Globus pallidus (tissue), 1 donor: ENCODE results near the gene GFRAL.
"Not testable (repeated sequence)": the region's sequence is repeated elsewhere in the genome, so short reads cannot be mapped to it uniquely, and the experiment has no call there.

ENCODE experiments used
- DNase-seq: peaks from one replicate; pipeline ENCODE4 v3.0.0-alpha.2; 2015; ENCODE audit warnings: low spot score

The GFRAL gene, protein sequence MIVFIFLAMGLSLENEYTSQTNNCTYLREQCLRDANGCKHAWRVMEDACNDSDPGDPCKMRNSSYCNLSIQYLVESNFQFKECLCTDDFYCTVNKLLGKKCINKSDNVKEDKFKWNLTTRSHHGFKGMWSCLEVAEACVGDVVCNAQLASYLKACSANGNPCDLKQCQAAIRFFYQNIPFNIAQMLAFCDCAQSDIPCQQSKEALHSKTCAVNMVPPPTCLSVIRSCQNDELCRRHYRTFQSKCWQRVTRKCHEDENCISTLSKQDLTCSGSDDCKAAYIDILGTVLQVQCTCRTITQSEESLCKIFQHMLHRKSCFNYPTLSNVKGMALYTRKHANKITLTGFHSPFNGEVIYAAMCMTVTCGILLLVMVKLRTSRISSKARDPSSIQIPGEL

DNA sequence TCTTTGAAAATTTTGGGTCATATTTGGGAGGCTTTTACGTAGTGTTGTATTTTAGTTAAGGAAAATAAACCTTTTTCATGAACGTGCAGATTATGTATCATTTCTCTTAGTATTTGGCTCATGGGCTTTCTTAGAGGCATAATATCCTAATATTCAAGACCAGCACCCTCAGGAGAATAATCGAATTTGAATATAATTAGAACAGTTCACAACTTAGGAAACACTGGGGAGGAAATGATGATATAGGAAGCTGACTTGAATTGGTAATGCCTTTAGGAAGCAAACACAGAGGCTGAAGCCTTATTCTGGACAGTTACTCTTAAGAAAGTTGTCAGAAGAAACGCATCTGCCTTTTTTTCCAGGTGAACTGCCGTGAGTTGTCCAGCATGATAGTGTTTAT lies at the start of gene GFRAL:
TSS of gene GFRAL (plus strand) at position 301 of the 400 bp plus-strand sequence. CDS start at position 387, 86 bp downstream.
- DNase-seq: no peak

DNA sequence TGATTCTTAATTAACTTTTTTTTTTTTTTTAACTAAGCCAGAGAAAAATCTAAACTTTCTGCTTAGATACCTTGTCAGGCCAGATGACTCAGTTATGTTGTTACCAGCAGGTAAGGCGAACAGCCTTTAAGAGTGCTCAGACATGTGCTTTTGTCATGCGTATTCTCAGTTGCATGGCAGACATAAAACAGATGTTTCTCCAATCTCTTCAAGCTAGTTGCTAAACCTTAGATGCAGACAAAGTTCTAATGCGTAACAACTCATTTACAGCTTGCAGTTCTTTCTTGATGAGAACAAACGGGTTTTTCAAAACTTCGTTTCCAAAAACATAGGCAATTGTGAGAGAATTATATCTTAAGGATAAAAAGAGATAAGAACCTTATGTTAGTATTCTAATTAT lies 49.6 kb upstream of the GFRAL start:
- DNase-seq: no peak

DNA sequence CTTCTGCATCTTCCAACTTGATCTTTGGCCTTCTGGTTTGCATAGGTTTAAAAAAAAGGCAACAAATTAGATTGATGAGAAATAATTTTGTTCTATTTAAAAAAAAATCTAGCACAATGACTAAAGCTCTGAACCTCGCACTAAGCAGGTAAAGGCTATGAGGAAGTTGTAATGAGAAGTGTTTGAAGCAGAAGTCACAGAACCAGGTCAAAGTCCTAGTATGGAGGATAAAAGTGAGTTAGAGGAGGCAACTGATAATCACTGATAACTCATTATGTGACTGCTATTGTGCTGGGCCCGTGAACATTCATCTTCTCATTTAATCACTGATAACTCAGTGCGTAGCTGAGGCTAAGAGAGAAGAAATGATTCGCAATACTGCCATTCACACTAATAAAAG lies 46.1 kb upstream of the GFRAL start:
- DNase-seq: no peak

DNA sequence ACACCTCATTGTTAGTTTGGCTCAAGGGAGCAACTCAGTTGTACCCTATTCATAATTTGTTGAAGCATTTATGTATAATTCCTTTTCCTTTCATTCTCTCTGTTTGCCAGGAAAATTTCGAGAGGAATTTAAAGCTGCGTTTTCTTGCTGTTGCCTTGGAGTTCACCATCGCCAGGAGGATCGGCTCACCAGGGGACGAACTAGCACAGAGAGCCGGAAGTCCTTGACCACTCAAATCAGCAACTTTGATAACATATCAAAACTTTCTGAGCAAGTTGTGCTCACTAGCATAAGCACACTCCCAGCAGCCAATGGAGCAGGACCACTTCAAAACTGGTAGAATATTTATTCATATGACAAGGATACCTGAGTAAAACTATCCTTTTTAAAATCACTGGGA lies 45.2 kb upstream of the GFRAL start:
- DNase-seq: no peak

DNA sequence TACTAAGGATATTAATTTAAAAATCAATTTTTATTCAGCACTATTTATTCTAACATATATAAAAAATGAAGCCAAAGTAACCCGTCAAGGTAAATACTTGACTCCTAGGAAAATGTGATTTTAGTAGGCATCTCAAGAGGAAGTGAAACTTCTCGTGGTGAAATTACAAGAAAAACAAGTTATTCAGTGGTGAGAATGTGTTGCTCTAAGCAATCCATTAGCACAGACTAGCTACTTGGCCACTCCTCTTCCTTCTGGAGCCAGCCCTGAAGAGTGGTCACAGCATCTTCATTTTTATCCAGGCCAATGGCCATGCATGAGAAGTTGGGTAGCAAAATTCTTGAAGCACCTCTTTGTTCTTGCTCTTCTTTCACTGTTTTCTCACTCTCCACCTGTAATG lies 40.4 kb upstream of the GFRAL start:
- DNase-seq: no peak

DNA sequence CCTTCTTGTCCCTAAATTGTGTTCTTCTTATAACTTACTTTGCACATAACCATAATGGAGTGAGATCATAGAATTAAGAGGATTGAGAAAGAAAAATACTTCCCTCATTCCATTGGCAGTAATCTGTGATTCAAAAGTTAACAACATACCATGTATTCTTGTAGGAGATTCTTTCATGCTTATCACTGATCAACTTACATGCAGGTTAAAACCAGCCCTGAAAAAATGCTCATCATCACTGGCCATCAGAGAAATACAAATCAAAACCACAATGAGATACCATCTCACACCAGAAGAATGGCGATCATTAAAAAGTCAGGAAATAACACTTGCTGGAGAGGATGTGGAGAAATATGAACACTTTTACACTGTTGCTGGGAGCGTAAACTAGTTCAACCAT lies 36.5 kb upstream of the GFRAL start:
- no peak for DNase-seq

DNA sequence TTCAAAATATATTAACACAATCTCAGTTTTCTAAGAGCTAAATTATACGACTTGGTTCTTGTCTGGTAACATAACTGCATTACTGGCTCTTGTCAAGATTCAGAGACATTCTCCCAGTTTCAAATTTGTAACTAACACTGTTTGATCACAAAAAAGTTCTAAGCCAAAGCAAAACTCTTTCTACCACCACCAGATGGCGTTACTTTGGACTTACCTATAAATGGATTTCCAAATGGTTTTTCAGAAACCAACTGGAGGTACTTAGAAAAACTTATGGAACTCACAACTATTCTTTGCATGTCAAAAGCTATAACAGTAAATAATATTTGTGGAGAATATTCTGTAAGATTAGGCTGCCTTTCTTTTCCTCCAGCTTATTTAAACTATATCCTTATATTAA lies 34.2 kb upstream of the GFRAL start:
- no peak for DNase-seq

DNA sequence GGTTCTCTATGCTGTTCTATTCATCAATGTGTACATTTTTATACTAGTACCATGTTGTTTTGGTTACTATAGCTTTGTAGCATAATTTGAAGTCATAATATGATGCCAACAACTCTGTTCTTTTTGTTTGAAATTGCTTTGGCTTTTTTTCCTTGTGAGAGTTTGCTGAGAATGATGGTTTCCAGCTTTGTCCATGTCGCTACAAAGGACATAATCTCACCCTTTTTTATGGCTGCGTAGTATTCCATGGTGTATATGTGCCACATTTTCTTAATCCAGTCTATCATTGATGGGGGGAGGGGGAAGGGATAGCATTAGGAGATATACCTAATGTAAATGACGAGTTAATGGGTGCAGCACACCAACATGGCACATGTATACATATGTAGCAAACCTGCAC lies 30.1 kb upstream of the GFRAL start:
- not testable (repeated sequence) for DNase-seq

DNA sequence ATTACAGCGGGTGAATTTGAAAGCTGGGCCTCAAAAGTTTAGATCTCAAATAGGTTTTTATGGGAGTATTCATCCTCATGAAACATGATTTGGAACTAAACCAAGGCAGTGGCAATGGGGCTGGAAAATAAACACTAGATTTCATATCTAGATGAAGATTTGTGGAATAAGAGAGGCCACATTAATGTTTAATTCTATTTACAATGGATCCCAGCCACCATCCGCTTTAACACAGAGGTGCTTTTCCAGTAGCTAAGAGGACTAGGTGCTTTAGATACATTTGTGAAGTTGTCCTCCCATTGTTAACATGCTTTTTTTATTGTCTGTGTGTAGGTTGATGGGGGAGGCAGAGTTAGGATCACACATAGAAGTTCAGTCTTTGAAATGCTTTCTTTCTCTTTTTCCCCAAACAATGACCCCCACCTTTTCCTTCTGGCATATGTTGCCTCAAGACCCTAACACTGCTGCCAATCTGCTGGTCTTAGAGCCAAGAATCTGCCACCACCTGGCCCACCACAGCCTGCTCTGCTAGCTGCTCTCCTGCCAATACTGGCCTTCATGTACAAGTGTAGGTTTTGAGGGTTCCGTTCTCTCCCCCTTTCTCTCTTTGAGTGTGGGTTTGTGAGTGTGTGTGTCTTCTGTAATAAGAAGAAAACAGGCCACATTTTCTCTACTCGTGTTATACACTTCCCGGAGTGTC lies 27.8 kb upstream of the GFRAL start:
- no peak for DNase-seq

DNA sequence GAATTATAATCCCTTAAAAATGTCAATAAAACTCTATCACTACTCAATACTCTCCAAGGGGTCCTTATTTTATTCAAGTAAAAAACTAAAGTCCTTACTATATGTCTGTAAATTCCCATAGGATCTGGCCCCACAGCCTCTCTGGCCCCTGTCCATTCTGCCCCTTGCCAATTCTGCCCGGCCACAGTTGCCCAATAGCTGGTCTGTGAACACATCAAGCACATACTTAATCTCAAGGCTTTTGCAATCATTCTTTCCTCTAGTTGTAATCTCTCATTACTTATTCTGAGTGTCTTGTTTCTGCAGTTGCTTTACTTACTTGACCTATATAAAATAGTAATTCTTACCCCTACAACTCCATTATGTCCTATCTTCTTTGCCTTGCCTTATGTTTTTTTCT lies 22.5 kb upstream of the GFRAL start:
- DNase-seq: no peak

DNA sequence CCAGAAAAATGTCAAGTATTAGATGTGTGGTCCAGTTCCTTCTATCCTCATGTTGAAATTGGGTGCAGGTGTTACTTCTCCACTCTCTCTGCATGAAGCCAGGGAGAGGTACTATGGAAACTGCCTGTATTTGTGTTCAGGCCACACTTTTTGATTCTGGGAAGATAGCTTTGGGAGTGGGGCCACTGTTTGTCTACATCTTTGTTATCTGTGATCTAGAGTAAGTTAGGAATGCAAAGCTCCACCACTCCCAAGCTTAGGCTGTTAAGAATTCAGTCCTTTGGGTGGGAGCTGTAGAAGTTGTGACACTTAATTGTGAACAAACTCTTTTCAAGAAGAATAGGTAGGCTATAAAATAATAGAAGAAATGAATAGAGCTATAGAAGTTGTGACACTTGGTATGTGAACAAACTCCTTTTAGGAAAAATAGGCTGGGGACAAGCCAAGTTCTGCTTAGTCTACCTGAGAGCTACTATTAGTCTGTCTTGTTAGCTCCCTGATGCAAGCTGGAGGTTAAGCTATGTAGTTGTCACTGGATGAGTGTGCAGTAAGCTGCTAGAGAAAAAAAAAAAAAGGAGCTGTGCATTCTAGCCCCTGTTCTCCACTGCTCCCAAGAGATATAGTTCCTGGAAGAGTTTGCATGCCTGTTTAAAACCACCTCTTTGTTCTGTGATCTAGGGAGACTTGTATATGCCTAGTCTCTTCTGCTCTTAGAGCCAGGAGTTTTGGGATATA lies 7.1 kb upstream of the GFRAL start:
- no peak for DNase-seq

DNA sequence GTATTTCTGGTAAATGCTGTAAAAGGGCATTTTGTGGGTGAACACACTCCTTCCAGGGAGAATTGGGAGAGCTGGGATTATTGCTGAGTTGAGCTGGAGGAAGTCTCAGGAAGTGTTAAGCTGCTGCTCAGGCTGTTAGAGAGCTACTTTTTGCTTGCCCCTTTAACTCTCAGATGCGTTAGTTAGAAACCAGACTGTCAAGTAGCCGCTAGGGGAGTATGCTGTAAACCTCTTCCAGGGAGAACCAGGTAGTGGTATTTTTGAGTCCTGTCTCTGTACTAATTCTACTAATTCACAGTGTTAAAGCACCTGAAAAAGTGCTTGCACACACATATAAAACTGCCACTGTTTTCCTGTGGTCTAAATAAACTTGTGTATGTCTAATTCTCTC lies 6.6 kb upstream of the GFRAL start:
- DNase-seq: no peak

DNA sequence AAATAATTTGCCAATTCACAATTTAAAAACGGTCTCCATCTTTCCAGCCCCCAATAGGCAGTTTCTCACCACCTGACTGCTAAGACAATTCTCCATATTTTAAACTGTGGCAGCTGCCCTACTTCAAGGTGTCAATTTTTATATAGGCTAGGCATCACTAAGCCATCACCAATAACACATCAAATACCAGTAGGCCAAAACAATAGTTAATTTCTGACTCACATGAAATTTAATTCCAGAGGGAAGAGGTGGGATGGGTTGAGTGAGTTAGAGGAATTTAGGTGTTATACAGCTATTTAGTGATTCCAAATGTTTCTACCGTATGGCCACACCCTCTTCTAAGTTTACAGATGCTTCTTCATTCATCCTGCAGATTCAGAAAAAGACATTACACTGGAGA lies 49.9 kb downstream of the GFRAL start:
- DNase-seq: no peak

DNA sequence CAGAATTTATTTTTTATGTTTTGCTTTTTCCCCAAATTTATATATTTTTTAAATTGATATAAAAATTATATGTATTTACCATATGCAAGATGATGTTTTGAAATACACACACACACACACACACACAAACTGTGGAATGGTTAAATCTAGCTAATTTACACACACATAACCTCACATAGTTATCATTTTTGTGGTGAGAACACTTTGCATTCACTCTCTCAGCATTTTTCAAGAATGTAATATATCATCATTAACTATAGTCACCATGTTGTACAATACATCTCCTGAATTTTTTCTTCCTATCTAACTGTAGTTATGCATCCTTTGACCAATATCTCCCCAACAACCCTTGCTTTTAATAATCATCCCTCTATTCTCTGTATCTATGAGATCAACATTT lies 52.2 kb downstream of the GFRAL start:
- no peak for DNase-seq

DNA sequence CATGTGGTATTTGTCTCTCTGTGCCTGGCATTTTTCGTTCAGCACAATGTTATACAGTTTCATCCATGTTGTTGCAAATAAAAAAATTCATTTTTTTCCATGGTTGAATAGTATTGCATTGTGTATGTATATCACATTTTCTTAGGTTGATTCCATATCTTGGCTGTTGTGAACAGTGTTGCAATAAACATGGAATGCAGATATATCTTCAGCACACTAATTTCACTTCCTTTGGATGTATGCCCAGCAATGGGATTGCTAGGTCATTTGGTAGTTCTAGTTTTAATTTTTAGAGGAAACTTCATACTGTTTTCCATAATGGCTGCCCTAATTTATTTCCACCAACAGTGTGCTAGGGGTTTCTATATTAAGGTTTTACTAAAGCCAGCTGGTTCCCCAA lies 52.6 kb downstream of the GFRAL start:
- no peak for DNase-seq

DNA sequence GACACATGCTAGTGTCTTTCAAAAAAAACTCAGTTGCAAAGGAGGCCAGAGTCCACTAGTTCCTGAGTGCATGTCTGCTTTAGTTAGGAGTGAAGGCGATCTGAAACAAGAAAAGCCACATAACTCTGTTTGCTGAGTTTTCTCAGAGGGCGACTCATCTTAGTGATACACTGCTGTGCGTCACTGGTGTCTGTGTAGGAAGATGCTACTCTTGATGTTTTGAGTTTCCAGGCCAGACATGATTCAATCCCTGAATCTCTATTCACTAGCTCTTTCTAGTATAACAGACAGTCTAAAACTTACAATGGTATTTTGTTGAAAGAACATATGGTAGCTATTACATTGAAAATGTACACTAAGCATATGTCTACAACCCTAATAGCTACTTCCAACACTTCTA lies 60.9 kb downstream of the GFRAL start:
- DNase-seq: no peak

DNA sequence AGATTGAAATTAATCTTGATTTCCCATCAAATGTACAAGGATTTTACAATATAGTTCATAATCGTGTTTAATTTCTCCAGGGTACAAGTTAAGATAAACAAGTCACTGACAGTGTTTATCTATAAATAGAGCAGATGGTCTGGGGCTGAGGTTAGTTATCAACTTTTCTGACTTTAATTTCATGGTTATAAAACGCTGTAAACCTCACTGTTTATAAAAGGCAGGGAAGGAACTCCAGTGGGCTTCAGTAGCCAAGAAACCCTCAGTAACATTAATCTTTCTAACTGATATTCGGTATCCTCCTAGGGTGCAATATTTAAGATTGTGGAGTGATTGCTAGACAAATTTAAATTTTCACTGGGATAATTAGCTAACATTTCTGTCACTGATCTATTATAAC lies 68.6 kb downstream of the GFRAL start:
- no peak for DNase-seq

DNA sequence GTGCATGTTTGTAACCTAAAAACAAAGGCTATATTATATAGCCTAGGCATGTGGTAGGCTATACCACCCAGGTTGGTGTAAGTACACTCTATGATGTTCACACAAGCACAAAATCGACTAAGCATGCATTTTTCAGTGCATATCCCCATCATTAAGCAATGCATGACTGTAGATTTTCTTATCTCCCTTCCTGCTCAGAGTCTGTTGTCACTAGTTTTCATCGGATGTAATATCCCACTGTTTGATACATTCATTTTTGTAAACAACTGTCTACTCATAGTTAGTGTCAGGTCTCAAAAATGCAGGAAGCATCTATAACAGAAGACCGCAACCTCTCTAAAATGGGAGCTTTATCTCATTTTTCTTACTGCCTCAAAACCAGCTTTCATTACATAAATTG lies 70.7 kb downstream of the GFRAL start:
- no peak for DNase-seq

DNA sequence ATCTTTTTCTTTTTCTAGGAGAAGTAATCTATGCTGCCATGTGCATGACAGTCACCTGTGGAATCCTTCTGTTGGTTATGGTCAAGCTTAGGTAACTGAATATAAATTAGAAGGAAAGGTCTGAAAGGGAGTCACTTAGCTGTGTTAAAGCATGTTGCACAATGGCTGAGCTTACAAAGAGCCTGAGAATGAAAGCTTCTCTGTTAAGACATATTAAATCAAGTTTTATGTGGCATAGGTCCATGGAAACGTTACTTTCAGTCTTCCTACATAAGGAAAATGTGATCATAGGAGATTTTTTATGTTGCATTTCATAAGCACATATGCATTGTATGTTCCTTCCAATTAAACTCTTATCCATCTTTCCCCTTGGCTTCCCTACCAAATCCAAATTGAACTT lies 72.1 kb downstream of the GFRAL start:
- no peak for DNase-seq

DNA sequence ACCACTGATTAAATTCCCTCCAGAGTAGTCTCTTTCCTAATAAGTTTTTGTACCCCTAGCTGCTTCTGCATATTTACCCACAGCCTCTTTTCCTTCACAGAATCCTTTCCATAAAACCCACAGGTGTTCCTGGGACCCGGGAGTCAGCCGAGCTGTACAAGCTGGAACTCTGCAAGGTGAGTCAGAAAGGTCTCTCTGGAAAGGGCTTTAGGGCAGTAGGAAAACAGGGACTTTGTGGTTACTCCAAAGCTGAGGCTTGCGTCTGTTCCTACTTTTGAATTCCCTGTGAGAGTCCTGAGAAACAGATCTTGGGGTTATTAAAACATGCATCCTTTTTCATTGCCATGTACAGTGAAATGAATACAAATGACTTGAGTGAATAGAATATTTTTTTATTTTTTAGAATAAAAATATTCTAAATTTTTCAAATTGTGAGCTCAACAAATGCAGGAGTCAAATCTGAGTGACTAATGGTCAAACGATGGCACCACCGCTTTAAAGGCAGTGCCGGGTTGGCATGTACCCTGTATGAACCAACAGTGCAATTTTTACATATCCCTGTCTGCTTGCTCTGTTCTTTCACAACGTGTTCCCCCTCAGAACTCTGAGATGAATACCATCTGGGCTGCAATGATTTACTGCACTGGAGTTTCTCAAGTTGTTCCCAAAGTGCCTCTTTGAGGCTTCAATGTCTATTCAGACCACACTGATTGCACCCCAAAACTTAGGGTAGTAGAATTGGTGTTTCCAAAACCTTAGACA lies 78.4 kb downstream of the GFRAL start:
- no peak for DNase-seq

DNA sequence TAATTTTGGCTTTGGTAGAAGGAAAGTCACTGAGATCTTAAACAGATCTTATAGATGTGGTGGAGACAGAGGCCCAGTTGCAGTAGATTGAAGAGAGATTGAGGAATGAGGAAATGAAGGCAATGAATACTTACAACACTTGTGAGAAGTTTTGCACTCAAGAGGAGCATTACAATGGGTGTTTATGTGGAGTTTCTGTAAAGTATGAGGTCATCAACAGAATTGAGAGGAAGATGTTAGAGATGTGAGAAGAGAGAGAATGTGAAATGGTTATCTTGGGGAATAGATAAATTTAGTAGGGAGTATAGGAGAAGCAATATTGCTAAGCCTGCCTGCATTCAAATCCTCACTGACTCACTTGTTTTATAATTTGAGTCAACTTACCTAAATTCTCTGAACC lies 83.4 kb downstream of the GFRAL start:
- DNase-seq: no peak

DNA sequence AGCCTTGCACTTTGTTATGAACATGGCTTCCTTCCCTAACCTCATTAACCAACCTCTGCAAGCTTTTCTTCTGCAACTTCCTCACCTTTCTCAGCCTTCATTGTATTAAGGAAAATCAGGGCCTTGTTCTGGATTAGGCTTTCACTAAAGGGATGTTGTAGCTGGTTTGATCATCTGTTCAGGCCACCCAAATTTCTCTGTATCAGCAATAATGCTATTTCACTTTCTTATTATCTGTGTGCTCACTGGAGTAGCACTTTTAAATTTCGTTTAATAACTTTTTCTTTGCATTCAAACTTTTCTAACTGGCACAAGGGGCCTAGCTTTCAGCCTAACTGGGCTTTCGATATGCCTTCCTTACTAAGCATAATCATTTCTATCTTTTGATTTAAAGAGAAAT lies 96.7 kb downstream of the GFRAL start:
- no peak for DNase-seq
